Left renal cortex interstitium (tissue), 4 donors: ENCODE results near the gene KRT26. TPM values are rescaled to one million over a fixed set of nuclear protein-coding genes. Genes with fewer than 3 reads are reported as not detected.
"Not testable (repeated sequence)": the region's sequence is repeated elsewhere in the genome, so short reads cannot be mapped to it uniquely, and the experiment has no call there.

Experiments used
- DNase-seq, 4 donors: peaks; one replicate each; pipeline ENCODE4 v3.0.0-alpha.2; 2013; ENCODE audit warnings: low read depth in 4 of 4, low spot score in 2 of 4, missing footprints in 1 of 4
- polyA plus RNA-seq, 4 donors: library from polyadenylated mRNA; unstranded; fragments of 120-200 nt; gene quantifications; one replicate each; pipeline ENCODE4 v1.2.1, GENCODE V29; 2013; ENCODE audit not compliant: insufficient read length in 4 of 4

Gene KRT26, protein sequence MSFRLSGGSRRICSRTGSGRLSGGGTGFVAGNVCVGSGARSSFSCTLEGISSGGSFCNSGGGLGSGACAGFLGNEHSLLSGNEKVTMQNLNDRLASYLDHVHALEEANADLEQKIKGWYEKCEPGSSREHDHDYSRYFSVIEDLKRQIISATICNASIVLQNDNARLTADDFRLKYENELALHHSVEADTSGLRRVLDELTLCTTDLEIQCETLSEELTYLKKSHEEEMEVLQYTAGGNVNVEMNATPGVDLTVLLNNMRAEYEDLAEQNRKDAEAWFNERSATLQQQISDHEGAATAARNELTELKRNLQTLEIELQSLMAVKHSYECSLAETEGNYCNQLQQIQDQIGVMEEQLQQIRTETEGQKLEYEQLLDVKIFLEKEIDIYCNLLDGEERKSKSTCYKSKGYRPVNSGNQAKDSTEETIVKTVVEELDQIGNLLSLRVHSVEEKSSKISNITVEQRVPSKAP
- not detected for polyA plus RNA-seq

DNA sequence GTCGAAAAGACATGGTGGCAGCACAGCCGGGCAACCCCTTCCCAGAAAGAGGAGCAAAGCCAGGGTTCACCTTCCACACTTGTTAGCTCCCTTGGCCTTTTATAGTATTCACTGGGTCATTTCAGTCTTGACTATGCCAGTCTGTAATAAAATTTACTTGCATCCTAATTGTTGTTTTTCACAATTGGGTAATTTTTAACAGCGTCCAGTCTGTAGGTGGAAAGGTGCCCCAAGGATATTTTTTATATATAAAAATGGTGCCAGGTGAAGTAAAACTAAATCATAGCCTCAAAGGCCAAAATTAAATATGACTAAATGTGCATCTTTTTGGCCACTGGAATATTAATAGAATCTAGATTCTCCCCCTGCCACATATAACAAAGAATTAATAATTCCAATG, at the start of gene KRT26:
KRT26 (minus strand) TSS at position 101 of the 400 bp plus-strand sequence; CDS start at position 13, 88 bp downstream.
- DNase-seq: no peak

GRCh38 chr17:40821536-40821935, 49.5 kb upstream of the KRT26 start:
- DNase-seq: no peak

- DNase-seq: no peak
These were observed 48.3 kb upstream of the KRT26 start for GRCh38 chr17:40820228-40820838.

DNA sequence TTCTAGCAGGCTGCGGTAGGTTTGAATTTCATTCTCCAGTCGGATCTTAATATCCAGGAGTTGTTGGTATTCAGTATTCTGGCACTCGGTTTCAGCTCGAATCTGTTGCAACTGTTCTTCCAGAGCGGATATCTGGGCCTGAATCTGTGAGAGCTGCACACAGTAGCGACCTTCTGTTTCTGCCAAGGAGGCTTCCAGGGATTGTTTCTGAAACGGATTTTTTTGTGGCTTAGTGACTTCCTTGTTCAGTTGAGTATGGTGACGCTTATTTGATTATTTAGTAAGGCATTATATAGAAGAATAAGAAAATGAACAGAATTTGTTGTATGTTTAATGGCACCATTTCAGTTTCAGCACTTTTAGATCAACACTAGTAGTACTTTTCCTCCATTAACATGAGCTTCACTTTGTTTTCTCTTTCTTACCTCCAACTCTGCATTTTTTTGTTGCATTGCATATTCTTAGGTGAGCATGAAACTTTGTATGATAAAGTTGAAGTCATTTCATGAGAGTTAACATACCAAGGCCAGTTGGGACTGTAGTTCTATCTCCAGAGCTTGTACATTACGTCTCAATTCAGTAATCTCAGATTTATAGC, 47.6 kb upstream of the KRT26 start:
- DNase-seq: peak in 2 of 4 donors; percentile 7 to 9

- peak in 3 of 4 donors; percentile 34 to 64 (median 55) for DNase-seq
These were observed 46.9 kb upstream of the KRT26 start for GRCh38 chr17:40818733-40819527.

- DNase-seq: peak in 1 of 4 donors; percentile 9
These were observed 46.3 kb upstream of the KRT26 start for GRCh38 chr17:40818343-40818732.

GRCh38 chr17:40817103-40817682, 45.2 kb upstream of the KRT26 start:
- no peak for DNase-seq

DNA sequence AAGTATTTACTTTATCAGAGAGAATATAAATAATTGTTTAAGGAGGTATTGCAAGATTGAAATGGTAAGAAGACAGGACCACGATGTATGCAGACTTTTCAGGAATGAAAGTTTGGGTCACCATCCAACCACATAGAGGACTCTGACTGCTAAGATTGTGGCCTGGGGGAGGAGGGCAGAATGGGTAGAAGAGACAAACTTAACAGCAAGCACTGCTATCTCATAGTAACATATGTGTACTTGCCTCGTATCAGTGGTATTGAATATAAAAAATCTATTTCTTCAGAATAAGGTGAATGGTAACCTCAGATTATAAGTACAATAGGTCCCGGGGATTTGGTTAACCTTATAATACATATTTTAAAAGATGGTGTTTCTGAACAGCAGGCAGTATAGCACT, 44.6 kb upstream of the KRT26 start:
- no peak for DNase-seq

- no peak for DNase-seq
These were observed 43.4 kb upstream of the KRT26 start for GRCh38 chr17:40815381-40815780.

DNA sequence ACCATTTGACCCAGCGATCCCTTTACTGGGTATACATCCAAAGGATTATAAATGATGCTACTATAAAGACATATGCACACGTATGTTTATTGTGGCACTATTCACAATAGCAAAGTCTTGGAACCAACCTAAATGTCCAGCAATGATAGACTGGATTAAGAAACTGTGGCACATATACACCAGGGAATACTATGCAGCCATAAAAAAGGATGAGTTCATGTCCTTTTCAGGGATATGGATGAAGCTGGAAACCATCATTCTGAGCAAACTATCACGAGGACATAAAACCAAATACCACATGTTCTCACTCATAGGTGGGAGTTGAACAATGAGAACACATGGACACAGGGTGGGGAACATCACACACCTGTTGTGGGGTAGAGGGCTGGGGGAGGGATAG, 42.7 kb upstream of the KRT26 start:
- DNase-seq: not testable (repeated sequence)

GRCh38 chr17:40813804-40814203, 41.8 kb upstream of the KRT26 start:
- no peak for DNase-seq

DNA sequence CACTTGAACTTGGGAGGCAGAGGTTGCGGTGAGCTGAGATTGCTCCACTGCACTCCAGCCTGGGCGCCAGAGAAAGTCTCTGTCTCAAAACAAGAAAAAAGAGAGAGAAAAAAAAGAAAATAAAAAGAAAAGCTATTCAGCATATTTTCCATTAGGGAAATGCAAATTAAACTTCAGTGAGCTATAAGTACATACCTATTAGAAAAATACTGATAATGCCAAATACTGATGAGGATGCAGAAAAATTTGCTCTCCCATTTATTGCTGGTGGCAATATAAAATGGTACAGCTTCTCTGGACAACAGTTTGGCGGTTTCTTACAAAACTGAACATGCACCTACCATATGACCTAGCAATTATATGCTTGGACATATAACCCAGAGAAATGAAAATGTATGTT, 40.6 kb upstream of the KRT26 start:
- DNase-seq: no peak

- no peak for DNase-seq
These were observed 38.5 kb upstream of the KRT26 start for GRCh38 chr17:40810494-40810893.

GRCh38 chr17:40809721-40810421, 37.9 kb upstream of the KRT26 start:
- no peak for DNase-seq

DNA sequence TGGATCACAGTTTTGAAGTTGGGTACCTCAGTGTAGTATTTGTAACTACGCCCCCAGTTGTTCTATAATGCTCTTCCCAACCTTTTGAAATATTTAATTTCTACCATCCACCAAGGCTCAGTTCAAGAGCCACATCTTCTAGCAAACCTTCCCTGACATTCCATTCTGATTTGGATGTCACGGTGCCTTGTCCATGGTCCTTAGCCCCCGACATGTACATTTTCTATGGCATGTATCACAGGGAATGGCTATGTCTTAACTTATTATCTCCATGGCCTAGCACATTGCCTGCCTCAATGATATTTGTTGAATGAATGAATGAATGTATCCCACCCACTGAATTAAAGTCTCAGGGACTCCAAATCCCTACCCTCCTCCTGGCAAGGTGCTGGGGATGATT, 34.1 kb upstream of the KRT26 start:
- DNase-seq: no peak

- DNase-seq: peak in 1 of 4 donors; percentile 54
These were observed 31.6 kb upstream of the KRT26 start for GRCh38 chr17:40803617-40804082.

DNA sequence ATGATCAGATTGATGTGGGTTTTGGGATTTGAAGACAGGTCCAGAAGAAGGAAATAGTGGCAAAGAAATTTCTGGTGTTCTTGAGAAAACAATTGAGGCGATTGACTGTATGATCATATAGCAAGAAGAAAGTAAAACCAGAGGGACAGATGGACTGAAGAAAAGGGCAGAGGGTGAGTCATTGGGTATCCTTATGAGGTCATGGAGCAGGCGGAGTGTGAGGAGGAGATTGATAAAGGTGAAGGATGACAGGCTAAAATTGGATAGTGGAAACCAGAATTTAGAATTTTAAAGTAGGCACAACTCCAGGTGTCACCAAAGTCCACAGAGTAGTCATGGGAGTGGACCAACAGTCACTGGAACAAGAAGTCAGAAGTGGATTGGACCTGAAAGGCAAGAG, 29.2 kb upstream of the KRT26 start:
- DNase-seq: no peak

DNA sequence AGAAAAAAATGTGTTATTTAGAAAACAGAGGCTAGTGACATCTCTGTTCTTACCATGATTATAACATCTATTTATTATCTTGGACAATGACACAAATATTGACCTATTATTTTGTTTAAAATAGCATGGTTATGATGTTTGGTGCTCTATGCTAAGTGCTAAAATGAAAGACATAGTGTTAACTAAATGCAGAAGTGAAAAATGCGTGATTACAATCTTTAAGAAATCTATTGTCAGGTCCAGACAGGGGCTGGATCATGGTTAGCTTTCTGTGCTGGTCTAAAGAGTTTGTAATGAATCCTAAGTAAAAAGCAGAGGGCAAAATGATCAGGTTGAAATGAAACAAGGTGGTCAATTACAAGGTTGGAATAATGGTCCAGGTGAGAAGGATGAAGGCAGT, 28.4 kb upstream of the KRT26 start:
- DNase-seq: no peak

GRCh38 chr17:40799859-40800258, 27.9 kb upstream of the KRT26 start, which contains the start of gene KRT28:
Gene KRT28 (minus strand): TSS chr17:40799959. CDS start chr17:40799893, 66 bp downstream.
- no peak for DNase-seq

- DNase-seq: no peak
These were observed 24.8 kb upstream of the KRT26 start for GRCh38 chr17:40796846-40797245.
